WTC11 (cell line): ENCODE measurements around the gene FBXL7.

Source experiments
- CTCF ChIP-seq: fragments of 200-600 bp; IDR thresholded peaks from 2 replicates; pipeline ENCODE4 v1.8.0; 2022; ENCODE audit warnings: antibody characterized with exemption
- ERG ChIP-seq: fragments of 250-450 bp; sonication (Bioruptor Pico); IDR thresholded peaks from 2 replicates; pipeline ENCODE4 v1.8.0; 2021; ENCODE audit warnings: mild to moderate bottlenecking
- FOXJ3 ChIP-seq: sonication (generic); formaldehyde crosslinking; IDR thresholded peaks from 2 replicates; pipeline ENCODE4 v1.9.0; 2021; ENCODE audit warnings: missing genetic modification reagents, mild to moderate bottlenecking, borderline replicate concordance
- FOXK1 ChIP-seq: sonication (generic); formaldehyde crosslinking; IDR thresholded peaks from 2 replicates; pipeline ENCODE4 v1.8.0; 2022; ENCODE audit warnings: mild to moderate bottlenecking, moderate library complexity, missing genetic modification reagents
- JUN ChIP-seq: sonication (generic); formaldehyde crosslinking; IDR thresholded peaks from 2 replicates; pipeline ENCODE4 v1.8.0; 2023; ENCODE audit warnings: mild to moderate bottlenecking, missing genetic modification reagents
- STAT6 ChIP-seq: sonication (generic); formaldehyde crosslinking; conservative IDR thresholded peaks from 2 replicates; pipeline ENCODE4 v1.8.1; 2023; ENCODE audit warnings: mild to moderate bottlenecking, low read depth, missing genetic modification reagents, moderate library complexity
- USF2 ChIP-seq: sonication (generic); formaldehyde crosslinking; IDR thresholded peaks from 2 replicates; pipeline ENCODE4 v1.8.1; 2023; ENCODE audit warnings: mild to moderate bottlenecking, missing genetic modification reagents, moderate library complexity
- ZNF512 ChIP-seq: sonication (generic); formaldehyde crosslinking; IDR thresholded peaks from 2 replicates; pipeline ENCODE4 v1.8.1; 2022; ENCODE audit warnings: missing genetic modification reagents, borderline replicate concordance
- TF ChIP-seq, protein P1 (sequence below): sonication (generic); formaldehyde crosslinking; IDR thresholded peaks from 2 replicates; pipeline ENCODE4 v1.8.0; 2022; ENCODE audit warnings: mild to moderate bottlenecking, missing genetic modification reagents
- TF ChIP-seq, protein P2 (sequence below): sonication (generic); formaldehyde crosslinking; IDR thresholded peaks from 2 replicates; pipeline ENCODE4 v1.8.1; 2022; ENCODE audit warnings: mild to moderate bottlenecking, missing genetic modification reagents, moderate library complexity, borderline replicate concordance
- TF ChIP-seq, protein P3 (sequence below): sonication (generic); formaldehyde crosslinking; IDR thresholded peaks from 2 replicates; pipeline ENCODE4 v1.8.1; 2023; ENCODE audit warnings: mild to moderate bottlenecking, missing genetic modification reagents

GRCh38 chr5:15506897-15507296 is 6.9 kb downstream of the FBXL7 start:
- TF ChIP-seq ZNF512 (CRISPR knock-in tag), result no peak
- TF ChIP-seq, protein P1, sequence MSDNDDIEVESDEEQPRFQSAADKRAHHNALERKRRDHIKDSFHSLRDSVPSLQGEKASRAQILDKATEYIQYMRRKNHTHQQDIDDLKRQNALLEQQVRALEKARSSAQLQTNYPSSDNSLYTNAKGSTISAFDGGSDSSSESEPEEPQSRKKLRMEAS (CRISPR knock-in tag), result no peak
- TF ChIP-seq FOXJ3 (CRISPR knock-in tag), result no peak
- TF ChIP-seq, protein P2, sequence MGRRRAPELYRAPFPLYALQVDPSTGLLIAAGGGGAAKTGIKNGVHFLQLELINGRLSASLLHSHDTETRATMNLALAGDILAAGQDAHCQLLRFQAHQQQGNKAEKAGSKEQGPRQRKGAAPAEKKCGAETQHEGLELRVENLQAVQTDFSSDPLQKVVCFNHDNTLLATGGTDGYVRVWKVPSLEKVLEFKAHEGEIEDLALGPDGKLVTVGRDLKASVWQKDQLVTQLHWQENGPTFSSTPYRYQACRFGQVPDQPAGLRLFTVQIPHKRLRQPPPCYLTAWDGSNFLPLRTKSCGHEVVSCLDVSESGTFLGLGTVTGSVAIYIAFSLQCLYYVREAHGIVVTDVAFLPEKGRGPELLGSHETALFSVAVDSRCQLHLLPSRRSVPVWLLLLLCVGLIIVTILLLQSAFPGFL (CRISPR knock-in tag), result no peak
- no peak for TF ChIP-seq CTCF
- TF ChIP-seq ERG (CRISPR knock-in tag), result no peak
- TF ChIP-seq USF2, result no peak
- no peak for TF ChIP-seq JUN
- TF ChIP-seq, protein P3, sequence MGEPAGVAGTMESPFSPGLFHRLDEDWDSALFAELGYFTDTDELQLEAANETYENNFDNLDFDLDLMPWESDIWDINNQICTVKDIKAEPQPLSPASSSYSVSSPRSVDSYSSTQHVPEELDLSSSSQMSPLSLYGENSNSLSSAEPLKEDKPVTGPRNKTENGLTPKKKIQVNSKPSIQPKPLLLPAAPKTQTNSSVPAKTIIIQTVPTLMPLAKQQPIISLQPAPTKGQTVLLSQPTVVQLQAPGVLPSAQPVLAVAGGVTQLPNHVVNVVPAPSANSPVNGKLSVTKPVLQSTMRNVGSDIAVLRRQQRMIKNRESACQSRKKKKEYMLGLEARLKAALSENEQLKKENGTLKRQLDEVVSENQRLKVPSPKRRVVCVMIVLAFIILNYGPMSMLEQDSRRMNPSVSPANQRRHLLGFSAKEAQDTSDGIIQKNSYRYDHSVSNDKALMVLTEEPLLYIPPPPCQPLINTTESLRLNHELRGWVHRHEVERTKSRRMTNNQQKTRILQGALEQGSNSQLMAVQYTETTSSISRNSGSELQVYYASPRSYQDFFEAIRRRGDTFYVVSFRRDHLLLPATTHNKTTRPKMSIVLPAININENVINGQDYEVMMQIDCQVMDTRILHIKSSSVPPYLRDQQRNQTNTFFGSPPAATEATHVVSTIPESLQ (CRISPR knock-in tag), result no peak
- no peak for TF ChIP-seq FOXK1 (CRISPR knock-in tag)
- TF ChIP-seq STAT6 (CRISPR knock-in tag), result no peak
